Activated CD4-positive, CD25-positive, alpha-beta regulatory T cell (primary cell): ENCODE data around the gene FARP1.

Experiments used
- DNase-seq, 4 experiments: peaks; one replicate each; lab custom pipeline; 2025; lab: John Stamatoyannopoulos, UW

FARP1 gene

DNA sequence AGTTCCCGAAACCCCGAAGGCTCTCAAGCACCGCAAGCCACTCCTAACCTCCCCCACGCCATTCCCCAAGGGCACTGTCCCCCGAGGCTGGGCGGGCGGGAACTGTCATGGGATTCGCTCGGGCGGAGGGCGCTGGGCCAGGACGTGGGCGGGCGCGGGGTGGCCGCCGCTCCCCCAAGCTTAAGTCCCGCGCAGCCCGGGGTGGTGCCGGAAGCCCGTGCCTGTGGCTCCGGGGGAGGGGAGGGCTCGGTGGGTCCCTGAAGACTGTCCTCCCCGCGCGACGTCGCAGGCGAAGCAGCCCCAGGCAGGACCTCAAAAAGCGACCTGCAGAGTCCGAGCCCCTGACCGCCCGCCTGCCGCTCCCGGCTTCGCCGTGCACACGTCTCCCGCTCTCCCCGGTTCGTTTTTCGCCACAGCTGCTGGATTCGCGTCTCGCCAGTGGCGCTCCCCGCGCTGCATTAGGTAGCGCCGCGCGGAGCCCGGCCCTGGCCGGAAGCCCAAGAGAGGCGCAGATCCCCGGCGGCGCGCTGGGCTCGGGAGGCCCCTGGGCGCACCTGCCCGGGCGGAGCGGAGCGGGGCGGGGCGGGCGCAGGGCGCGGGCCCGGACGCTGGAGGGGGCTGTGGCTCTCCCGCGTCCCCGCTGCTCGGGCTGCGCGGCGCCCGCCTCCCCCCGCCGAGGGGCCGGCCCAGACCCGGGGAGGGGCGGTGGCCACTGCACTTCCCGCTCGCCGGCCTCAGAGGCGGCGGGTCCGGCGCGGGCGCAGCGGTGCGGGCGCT lies at the start of gene FARP1:
Gene FARP1, plus strand, starts transcription at position 715 of the 777 bp plus-strand sequence. CDS start 70,149 bp downstream, outside the sequence.
- no peak for DNase-seq

GRCh38 chr13:98094678-98095266 lies 48.1 kb upstream of the FARP1 start:
- no peak for DNase-seq

GRCh38 chr13:98096059-98096458 lies 46.8 kb upstream of the FARP1 start:
- no peak for DNase-seq

GRCh38 chr13:98097749-98098148 lies 45.1 kb upstream of the FARP1 start:
- no peak for DNase-seq

DNA sequence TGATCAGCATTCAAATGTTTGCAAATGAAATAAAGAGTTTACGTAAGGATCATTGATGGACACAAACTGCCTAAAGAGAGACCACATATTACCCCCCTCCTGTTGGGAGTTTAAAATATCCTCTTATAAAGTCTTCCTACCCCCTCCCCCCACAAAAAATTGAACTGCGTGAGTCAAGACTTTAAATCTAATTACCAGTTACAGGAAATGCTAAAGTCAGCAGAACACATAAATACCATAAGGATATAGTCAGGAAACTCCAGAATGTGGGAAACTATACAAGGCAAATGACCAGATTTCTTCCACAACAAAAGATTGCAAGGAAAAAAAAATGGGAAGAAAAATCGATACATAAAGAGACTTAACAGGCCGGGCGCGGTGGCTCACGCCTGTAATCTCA lies 44.4 kb upstream of the FARP1 start:
- DNase-seq = no peak

- no peak for DNase-seq
Observed at GRCh38 chr13:98099627-98100026, 43.3 kb upstream of the FARP1 start.

- DNase-seq = no peak
Observed at GRCh38 chr13:98100481-98100880, 42.4 kb upstream of the FARP1 start.

DNA sequence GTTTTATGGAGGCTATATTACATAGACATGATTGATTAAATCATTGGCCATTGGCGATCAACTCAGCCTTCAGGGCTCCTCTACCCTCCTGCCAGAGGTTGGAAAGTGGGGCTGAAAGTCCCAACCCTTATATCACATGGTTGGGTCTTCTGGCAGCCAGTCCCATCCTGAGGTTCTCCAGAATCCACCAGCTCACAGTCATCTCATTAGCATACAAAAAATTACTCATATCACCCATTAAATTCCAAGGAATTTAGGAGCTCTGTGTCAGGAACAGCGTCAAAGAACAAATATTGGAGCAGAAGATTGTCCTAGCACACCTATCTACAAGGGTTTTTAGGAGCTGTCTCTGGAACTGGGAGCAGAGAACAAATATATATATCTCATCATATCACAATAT lies 39.4 kb upstream of the FARP1 start:
- no peak for DNase-seq

- DNase-seq = no peak
Observed at GRCh38 chr13:98103942-98104880, 38.7 kb upstream of the FARP1 start.

- no peak for DNase-seq
Observed at GRCh38 chr13:98105929-98106336, 37.0 kb upstream of the FARP1 start.

DNA sequence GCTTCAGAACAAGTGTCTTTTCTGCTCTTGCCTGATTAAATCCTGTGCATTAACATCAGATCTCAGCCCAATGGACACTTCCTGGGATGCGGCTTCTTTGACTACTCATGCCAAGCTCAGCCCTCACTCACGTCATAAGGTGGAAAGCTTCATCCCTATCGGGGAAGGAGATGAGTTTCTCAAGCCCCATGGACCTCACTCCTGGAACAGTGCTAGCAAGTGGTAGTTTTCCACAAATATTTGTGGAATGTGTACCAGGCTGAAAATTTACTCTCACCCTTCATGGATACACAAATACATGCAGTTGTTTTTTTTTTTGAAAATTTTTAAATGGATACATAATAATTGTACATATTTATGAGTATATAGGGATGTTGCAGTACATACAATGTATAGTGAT lies 34.6 kb upstream of the FARP1 start:
- no peak for DNase-seq

DNA sequence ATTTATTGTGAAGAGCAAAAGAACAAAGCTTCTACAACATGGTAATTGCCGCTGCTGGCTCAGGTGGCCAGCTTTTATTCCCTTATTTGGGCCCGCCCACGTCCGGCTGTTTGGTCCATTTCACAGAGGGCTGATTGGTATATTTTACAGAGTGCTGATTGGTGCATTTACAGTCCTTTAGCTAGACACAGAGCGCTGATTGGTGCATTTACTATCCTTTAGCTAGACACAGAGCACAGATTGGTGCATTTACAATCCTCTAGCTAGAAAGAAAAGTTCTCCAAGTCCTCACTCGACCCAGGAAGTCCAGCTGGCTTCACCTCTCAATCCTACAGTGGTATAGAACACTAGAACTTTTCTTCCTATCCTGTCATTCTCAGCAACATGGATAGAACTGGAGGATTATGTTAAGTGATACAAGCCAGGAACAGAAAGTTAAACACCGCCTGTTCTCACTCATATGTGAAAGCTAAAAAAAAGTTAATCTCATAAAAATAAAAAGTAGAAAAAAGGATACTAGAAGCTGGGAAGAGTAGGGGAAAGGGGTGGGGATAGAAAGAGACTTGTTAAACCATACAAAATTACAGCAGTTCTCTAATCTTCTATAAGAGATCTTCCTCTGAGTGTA lies 33.6 kb upstream of the FARP1 start:
- DNase-seq = no peak

- DNase-seq = no peak
Observed at GRCh38 chr13:98110749-98111148, 32.1 kb upstream of the FARP1 start.

GRCh38 chr13:98111168-98112098 lies 31.5 kb upstream of the FARP1 start:
- DNase-seq = no peak

GRCh38 chr13:98112456-98112855 lies 30.4 kb upstream of the FARP1 start:
- no peak for DNase-seq

DNA sequence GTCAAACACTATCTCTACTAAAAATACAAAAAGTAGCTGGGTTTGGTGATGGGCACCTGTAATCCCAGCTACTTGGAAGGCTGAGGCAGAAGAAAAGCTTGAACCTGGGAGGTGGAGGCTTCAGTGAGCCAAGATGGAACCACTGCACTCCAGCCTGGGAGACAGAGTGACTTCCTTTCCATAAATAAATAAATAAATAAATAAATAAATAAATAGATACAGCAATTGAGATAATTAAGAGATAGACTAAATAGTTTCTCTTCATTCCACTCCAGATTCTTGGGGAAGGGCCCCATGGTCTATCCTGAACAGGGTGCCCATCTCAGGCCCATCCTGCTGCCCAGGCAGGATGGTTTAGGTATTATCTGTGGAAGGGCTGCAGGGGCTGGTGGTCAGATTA lies 24.0 kb upstream of the FARP1 start:
- DNase-seq = no peak

DNA sequence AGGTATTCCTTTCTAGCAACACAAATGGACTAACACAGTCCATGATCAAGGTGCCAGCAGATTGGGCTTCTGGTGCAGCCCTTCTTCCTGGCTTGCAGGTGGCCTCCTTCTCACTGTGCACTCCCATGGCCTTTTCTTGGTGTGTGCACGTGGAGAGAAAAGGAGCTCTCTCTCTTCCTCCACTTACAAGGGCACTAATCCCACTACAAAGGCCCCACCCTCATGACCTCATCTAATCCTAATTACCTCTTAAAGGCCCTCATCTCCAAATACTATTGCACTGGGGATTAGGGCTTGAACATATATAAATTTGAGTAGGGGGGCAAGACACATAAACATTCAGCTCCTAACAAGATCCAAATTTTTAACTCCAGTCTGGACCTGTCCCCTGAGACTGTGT lies 19.7 kb upstream of the FARP1 start:
- no peak for DNase-seq

- no peak for DNase-seq
Observed at GRCh38 chr13:98129059-98129746, 13.7 kb upstream of the FARP1 start.

DNA sequence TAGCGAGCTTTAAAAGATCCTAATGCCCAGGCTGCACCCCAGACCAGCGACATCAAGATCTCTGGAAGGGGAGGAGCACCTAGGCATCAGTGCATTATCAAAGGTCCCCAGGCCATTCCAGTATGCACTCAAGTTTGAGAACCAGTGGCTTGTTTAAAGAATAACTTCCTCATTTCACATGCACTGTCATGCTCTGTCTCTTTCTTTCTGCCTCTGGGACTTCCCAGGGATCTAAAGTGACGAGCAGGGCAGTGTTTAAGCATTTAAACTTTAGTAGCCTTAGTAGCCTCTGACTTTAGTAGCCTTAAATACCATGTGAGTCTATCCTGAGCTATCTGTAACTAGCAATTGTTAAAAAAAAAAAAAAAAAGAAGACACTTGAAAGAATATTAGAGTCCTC lies 8.9 kb upstream of the FARP1 start:
- no peak for DNase-seq

GRCh38 chr13:98134901-98135300 lies 8.0 kb upstream of the FARP1 start:
- DNase-seq = no peak
